Measurements from ENCODE around the gene LSM14A. TPM values are rescaled to one million over a fixed set of nuclear protein-coding genes. Genes with fewer than 3 reads are reported as not detected.

Gene LSM14A
- total and polyA plus RNA-seq, 2 of the 8 experiments (the other 6 are each of a cell fraction or from before 2014, with no cell fraction given): 117 to 195 TPM

DNA sequence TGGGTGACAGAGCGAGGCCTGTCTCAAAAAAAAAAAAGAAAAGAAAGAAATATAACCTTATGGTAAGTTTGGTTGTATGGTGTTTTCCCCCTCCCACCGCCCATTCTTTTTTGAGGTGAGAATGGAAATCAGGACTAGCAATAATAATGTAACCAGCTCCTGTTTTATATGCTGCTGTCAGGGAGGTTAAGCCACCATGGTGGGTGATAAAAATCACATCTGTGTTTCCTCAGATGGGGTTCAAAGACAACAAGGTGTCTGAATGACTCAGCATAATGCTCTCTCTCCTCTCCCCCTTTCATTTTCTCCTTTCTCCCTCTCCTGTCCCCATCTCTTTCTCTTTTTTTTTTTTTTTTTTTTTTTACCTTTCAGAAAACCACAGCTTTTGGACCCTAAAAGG, 53.7 kb downstream of the LSM14A start:
- TF ChIP-seq BACH1 (IDR thresholded peaks at IDR 0.05; ENCODE audit: low read length) (peak; percentile 49; the same call in 1 of the 2 replicates), GABPA (IDR thresholded peaks at IDR 0.05; ENCODE audit: borderline replicate concordance, insufficient read depth, low read length) (no peak), MAFK (IDR thresholded peaks at IDR 0.05; ENCODE audit: low read depth, low read length) (peak; percentile 38; the same call in 1 of the 2 replicates)
- Histone ChIP-seq H3K4ac (replicated peaks; ENCODE audit: insufficient read length, low read depth, low read length) (no peak overlapping the region), H4K20me1 (replicated peaks in 1 of 2; ENCODE audit: control insufficient read depth in 1 of 2, insufficient read depth in 2 of 2, low read length in 2 of 2) (peaks cover 2 to 5% of the 10 kb centered on the region in 2 experiments), H3K9ac (replicated peaks in 1 of 4; ENCODE audit: extremely low read depth in 1 of 4, low read depth in 3 of 4, low read length in 3 of 4) (no peak overlapping the region), H2BK12ac (ENCODE audit: low read depth, low read length) (no peak overlapping the region), H3K4me2 (ENCODE audit: insufficient read depth in 1 of 2, low read depth in 2 of 2, low read length in 2 of 2) (no peak overlapping the region), H3K23ac (ENCODE audit: insufficient read length) (no peak overlapping the region), H3K9me3 (ENCODE audit: insufficient read depth in 2 of 2, low read depth in 1 of 2, low read length in 1 of 2) (no peaks in the 10 kb centered on the region), H3K27me3 (replicated peaks in 1 of 4; ENCODE audit: control insufficient read depth in 3 of 4, extremely low read depth in 1 of 4, insufficient read depth in 3 of 4, low read length in 3 of 4) (no peaks in the 10 kb centered on the region), H4K91ac (replicated peaks; ENCODE audit: insufficient read length, low read length) (no peak overlapping the region), H2BK120ac (replicated peaks; ENCODE audit: low read depth, low read length) (no peak overlapping the region), H3K27ac (ENCODE audit: low read depth, low read length) (no peak overlapping the region), H3K18ac (ENCODE audit: extremely low read depth, low read length) (no peak overlapping the region), H2BK5ac (ENCODE audit: low read depth, low read length) (peak overlapping the region; percentile 49; the same call in 1 of the 2 replicates), H3K14ac (ENCODE audit: insufficient read length) (no peak overlapping the region), H3K23me2 (ENCODE audit: low read depth, low read length) (no peaks in the 10 kb centered on the region), H3K79me2 (ENCODE audit: control insufficient read depth in 1 of 2, insufficient read depth in 2 of 2, low read length in 2 of 2) (no peaks in the 10 kb centered on the region; a peak in 1 of 4 replicates), H3K56ac (replicated peaks; ENCODE audit: insufficient read length, low read depth, low read length) (no peak overlapping the region), H3K79me1 (ENCODE audit: low read depth, low read length) (peaks cover 3% of the 10 kb centered on the region; the same call in 1 of the 2 replicates), H2BK15ac (ENCODE audit: low read length) (no peak overlapping the region), H3K36me3 (ENCODE audit: control insufficient read depth in 2 of 4, insufficient read depth in 4 of 4, low read length in 3 of 4) (peaks cover 25 to 92% (median 41%) of the 10 kb centered on the region in 4 experiments), H3K4me3 (ENCODE audit: extremely low read depth in 1 of 4, insufficient read depth in 2 of 4, low read depth in 3 of 4, low read length in 4 of 4) (no peak overlapping the region), H2AFZ (ENCODE audit: low read length) (no peak overlapping the region), H3K4me1 (replicated peaks in 1 of 4; ENCODE audit: control insufficient read depth in 3 of 4, insufficient read depth in 4 of 4, low read length in 3 of 4) (peaks cover 9 to 20% (median 14%) of the 10 kb centered on the region in 4 experiments), H4K5ac (ENCODE audit: insufficient read length, low read depth, low read length) (no peak overlapping the region), H2BK20ac (ENCODE audit: low read length) (no peak overlapping the region), H4K8ac (ENCODE audit: extremely low read depth, insufficient read depth, low read length) (no peak overlapping the region), H2AK5ac (ENCODE audit: low read depth, low read length) (no peak overlapping the region)
- no peak for DNase-seq (ENCODE audit: low read depth in 1 of 2, low spot score in 2 of 2)
- 87% methylated on average over 1 of the region's 2 CpGs; no CpG with 5 or more reads in 1 of the 2 experiments for WGBS, 2 experiments (ENCODE audit: extremely low coverage in 1 of 2, insufficient coverage in 1 of 2, insufficient read length in 1 of 2, insufficient replicate concordance in 2 of 2, low coverage in 1 of 2, low lambda C conversion rate in 2 of 2, missing lambda C conversion rate in 1 of 2)
- no peak for FAIRE-seq
- ChIA-PET CTCF (ENCODE audit: partially characterized antibody) (interaction anchor here (0.7 to 1.6 kb wide), 4 partner anchors 11 to 75 kb away, joined by 3 to 4 read pairs (median 4); no protein-coding TSS in a partner anchor), POLR2A (ENCODE audit: partially characterized antibody) (interaction anchor here (1.5 to 1.8 kb wide), 3 partner anchors 9 to 53 kb away, joined by 3 to 7 read pairs (median 6); no protein-coding TSS in a partner anchor)
